GM21381 (cell line): Measurements from ENCODE around the gene STK32C.
"Not testable (repeated sequence)": the region's sequence is repeated elsewhere in the genome, so short reads cannot be mapped to it uniquely, and the experiment has no call there.

ENCODE experiments used
- ATAC-seq: cut with Tn5 transposase; IDR thresholded peaks from one replicate; pipeline ENCODE4 v1.9.1; 2021; ENCODE audit warnings: mild to moderate bottlenecking, moderate library complexity; ENCODE audit not compliant: unreplicated experiment

The STK32C gene

GRCh38 chr10:132302421-132303310, 5.1 kb downstream of the STK32C start:
- no peak for ATAC-seq

GRCh38 chr10:132301371-132302330, 6.1 kb downstream of the STK32C start:
- no peak for ATAC-seq

- no peak for ATAC-seq
Measured at GRCh38 chr10:132300582-132300981, 7.2 kb downstream of the STK32C start.

GRCh38 chr10:132299371-132300336, 8.1 kb downstream of the STK32C start:
- no peak for ATAC-seq

GRCh38 chr10:132298038-132298881, 9.5 kb downstream of the STK32C start:
- no peak for ATAC-seq

GRCh38 chr10:132297526-132297925, 10.2 kb downstream of the STK32C start:
- ATAC-seq: no peak

GRCh38 chr10:132296666-132297443, 10.9 kb downstream of the STK32C start:
- ATAC-seq: no peak

- not testable (repeated sequence) for ATAC-seq
Measured at GRCh38 chr10:132295481-132295880, 12.3 kb downstream of the STK32C start.

- no peak for ATAC-seq
Measured at GRCh38 chr10:132294561-132295318, 13.0 kb downstream of the STK32C start.

- ATAC-seq: no peak
Measured at GRCh38 chr10:132293813-132294520, 13.8 kb downstream of the STK32C start.

GRCh38 chr10:132293201-132293812, 14.4 kb downstream of the STK32C start:
- no peak for ATAC-seq

- no peak for ATAC-seq
Measured at GRCh38 chr10:132292287-132293200, 15.2 kb downstream of the STK32C start.

GRCh38 chr10:132291826-132292225, 15.9 kb downstream of the STK32C start:
- ATAC-seq: no peak

- no peak for ATAC-seq
Measured at GRCh38 chr10:132290631-132291030, 17.1 kb downstream of the STK32C start.

- ATAC-seq: no peak
Measured at GRCh38 chr10:132289439-132289838, 18.3 kb downstream of the STK32C start.
